ENCODE data around the gene CNKSR1. TPM values are rescaled to one million over a fixed set of nuclear protein-coding genes. Genes with fewer than 3 reads are reported as not detected.

Gene CNKSR1
- total RNA-seq, result 1 to 10 TPM in 4 of 6 experiments, under 1 TPM in 2; 0.72 to 1.4 (median 1.1) TPM
- long read RNA-seq, result 0 reads

DNA sequence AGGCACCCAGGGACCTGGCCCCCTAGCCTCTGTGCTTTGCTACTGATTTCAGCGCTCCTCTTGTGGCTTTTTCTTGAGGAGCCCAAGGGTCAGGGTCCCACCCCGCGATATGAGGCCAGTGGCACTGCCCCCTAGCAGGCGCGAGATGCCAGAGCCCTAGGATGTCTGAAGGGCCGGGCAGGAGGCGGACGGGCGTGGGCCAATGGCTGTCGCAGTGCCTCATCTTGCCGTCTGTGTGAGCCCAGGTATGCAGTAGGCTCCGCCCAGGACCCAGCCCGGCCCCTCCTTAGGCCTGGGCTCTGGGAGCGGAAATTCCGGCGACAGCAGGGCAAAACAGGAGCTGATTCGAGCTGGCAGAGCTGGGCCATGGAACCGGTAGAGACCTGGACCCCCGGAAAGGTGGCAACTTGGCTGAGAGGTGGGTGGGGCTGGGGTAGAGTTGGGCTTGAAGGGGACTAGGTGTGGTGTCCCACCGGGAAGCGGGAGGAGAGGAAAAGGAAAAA is at the start of gene CNKSR1:
CNKSR1 (plus strand) TSS at position 310 of the 503 bp plus-strand sequence; CDS start at position 367, 57 bp downstream.
- Histone ChIP-seq H3K4me3 (peak within 1 kb of the TSS in 1 of 3 donors; percentile 26), H3K27me3 (no peaks in the 10 kb centered on the region), H3K9me3 (no peaks in the 10 kb centered on the region), H3K27ac (no peak within 1 kb of the TSS), H3K36me3 (no peaks in the 10 kb centered on the region), H3K4me1 (no peaks in the 10 kb centered on the region)
- WGBS (ENCODE audit: insufficient coverage, low coverage, low lambda C conversion rate, missing lambda C conversion rate), result 49% methylated on average over 13 of the region's 21 CpGs
- intact Hi-C loops (cut with DNase I), result no loop called here
- TF ChIP-seq, protein P1, sequence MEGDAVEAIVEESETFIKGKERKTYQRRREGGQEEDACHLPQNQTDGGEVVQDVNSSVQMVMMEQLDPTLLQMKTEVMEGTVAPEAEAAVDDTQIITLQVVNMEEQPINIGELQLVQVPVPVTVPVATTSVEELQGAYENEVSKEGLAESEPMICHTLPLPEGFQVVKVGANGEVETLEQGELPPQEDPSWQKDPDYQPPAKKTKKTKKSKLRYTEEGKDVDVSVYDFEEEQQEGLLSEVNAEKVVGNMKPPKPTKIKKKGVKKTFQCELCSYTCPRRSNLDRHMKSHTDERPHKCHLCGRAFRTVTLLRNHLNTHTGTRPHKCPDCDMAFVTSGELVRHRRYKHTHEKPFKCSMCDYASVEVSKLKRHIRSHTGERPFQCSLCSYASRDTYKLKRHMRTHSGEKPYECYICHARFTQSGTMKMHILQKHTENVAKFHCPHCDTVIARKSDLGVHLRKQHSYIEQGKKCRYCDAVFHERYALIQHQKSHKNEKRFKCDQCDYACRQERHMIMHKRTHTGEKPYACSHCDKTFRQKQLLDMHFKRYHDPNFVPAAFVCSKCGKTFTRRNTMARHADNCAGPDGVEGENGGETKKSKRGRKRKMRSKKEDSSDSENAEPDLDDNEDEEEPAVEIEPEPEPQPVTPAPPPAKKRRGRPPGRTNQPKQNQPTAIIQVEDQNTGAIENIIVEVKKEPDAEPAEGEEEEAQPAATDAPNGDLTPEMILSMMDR (IDR thresholded peaks at IDR 0.05), result no peak
- TF ChIP-seq POLR2A (IDR thresholded peaks at IDR 0.05), result no peak
- DNase-seq (no peak), ATAC-seq (peak; percentile 36 to 82 (median 58))

- Histone ChIP-seq H3K4me1 (peaks cover 0 to 30% (median 3%) of the 10 kb centered on the region in 4 donors), H3K27me3 (no peaks in the 10 kb centered on the region), H3K36me3 (no peaks in the 10 kb centered on the region), H3K4me3 (no peak overlapping the region), H3K9me3 (no peaks in the 10 kb centered on the region), H3K27ac (no peak overlapping the region)
- intact Hi-C loops (cut with DNase I), result no loop called here
- no peak for TF ChIP-seq POLR2A (IDR thresholded peaks at IDR 0.05)
- TF ChIP-seq, protein P1 (IDR thresholded peaks at IDR 0.05), result no peak
- no peak for DNase-seq
- ATAC-seq, result no peak
- 87% methylated on average over 4 of the region's 4 CpGs for WGBS (ENCODE audit: insufficient coverage, low coverage, low lambda C conversion rate, missing lambda C conversion rate)
Observed at GRCh38 chr1:26129778-26130177, 47.5 kb upstream of the CNKSR1 start.

- WGBS (ENCODE audit: insufficient coverage, low coverage, low lambda C conversion rate, missing lambda C conversion rate), result no CpG with 5 or more reads among the region's 1 CpG
- H3K4me3 ChIP-seq, result no peak overlapping the region
- H3K27ac ChIP-seq, result no peak overlapping the region
- TF ChIP-seq, protein P1 (IDR thresholded peaks at IDR 0.05), result no peak
- TF ChIP-seq POLR2A (IDR thresholded peaks at IDR 0.05), result no peak
- DNase-seq (no peak), ATAC-seq (no peak)
- no peaks in the 10 kb centered on the region for H3K27me3 ChIP-seq
- intact Hi-C loops (cut with DNase I), result no loop called here
- H3K36me3 ChIP-seq, result no peaks in the 10 kb centered on the region
- H3K9me3 ChIP-seq, result no peaks in the 10 kb centered on the region
- H3K4me1 ChIP-seq, result peaks cover 0 to 23% (median 0%) of the 10 kb centered on the region in 4 donors
Observed at GRCh38 chr1:26130695-26131094, 46.6 kb upstream of the CNKSR1 start.

DNA sequence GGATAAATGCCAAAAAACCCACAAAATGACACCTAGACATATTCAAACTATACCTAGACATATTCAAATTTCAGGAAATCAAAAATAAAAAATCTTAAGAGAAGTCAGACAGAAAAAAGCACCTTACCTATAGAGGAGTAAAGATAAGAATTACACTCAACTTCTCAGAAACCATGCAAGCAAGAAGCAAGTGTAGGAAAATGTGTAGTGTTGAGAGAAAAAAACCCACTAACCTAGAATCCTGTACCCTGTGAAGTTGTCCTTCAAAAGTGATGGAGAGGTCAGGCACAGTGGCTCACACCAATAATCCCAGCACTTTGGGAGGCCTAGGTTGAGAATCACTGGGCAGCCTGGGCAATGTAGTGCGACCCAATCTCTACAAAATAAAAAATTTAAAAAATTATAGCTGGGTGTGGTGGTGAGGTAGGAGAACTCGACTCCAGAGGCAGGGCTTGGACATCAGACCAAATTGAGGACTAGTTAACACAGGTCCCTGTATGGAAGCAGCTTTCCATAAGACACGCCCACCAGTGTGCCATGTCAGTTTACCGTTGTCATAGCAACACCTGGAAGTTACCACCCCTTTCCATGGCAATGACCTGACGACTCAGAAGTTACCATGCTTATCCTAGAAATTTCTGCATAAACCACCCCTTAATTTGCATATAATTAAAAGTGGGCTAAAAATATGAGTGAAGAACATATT is 45.0 kb upstream of the CNKSR1 start:
- ATAC-seq (no peak), DNase-seq (no peak)
- Histone ChIP-seq H3K36me3 (no peaks in the 10 kb centered on the region), H3K9me3 (no peaks in the 10 kb centered on the region), H3K4me3 (no peak overlapping the region), H3K27ac (no peak overlapping the region), H3K4me1 (peaks cover 0 to 11% (median 0%) of the 10 kb centered on the region in 4 donors), H3K27me3 (no peaks in the 10 kb centered on the region)
- 89% methylated on average over 4 of the region's 5 CpGs for WGBS (ENCODE audit: insufficient coverage, low coverage, low lambda C conversion rate, missing lambda C conversion rate)
- TF ChIP-seq, protein P1 (IDR thresholded peaks at IDR 0.05), result no peak
- TF ChIP-seq POLR2A (IDR thresholded peaks at IDR 0.05), result no peak
- intact Hi-C loops (cut with DNase I), result no loop called here
